Mesothelial cell of epicardium (in vitro differentiated cells): ENCODE results near the gene GMEB1. TPM values are rescaled to one million over a fixed set of nuclear protein-coding genes. Genes with fewer than 3 reads are reported as not detected.
"Not testable (repeated sequence)": the region's sequence is repeated elsewhere in the genome, so short reads cannot be mapped to it uniquely, and the experiment has no call there.

ENCODE experiments used
- DNase-seq, 2 experiments: peaks; one replicate each; pipeline ENCODE4 v3.0.0; 2021; ENCODE audit warnings: low spot score in 2 of 2; ENCODE audit not compliant: unreplicated experiment in 2 of 2
- H3K27ac Mint-ChIP-seq: 2 replicates; pipeline ENCODE4 v1.8.0; 2021; ENCODE audit warnings: mixed read lengths
- H3K27me3 Mint-ChIP-seq: 2 replicates; pipeline ENCODE4 v1.8.0; 2021; ENCODE audit warnings: low read depth, mixed read lengths
- H3K36me3 Mint-ChIP-seq: 2 replicates; pipeline ENCODE4 v1.8.0; 2021; ENCODE audit warnings: mixed read lengths
- H3K4me1 Mint-ChIP-seq: 2 replicates; pipeline ENCODE4 v1.8.0; 2021; ENCODE audit warnings: mixed read lengths
- H3K4me3 Mint-ChIP-seq: 2 replicates; pipeline ENCODE4 v1.8.0; 2021; ENCODE audit warnings: mild to moderate bottlenecking, moderate library complexity, mixed read lengths
- H3K9me3 Mint-ChIP-seq: 2 replicates; pipeline ENCODE4 v1.8.0; 2021; ENCODE audit warnings: mixed read lengths
- CTCF ChIP-seq: fragments of 200-600 bp; sonication (generic); IDR thresholded peaks from one replicate; pipeline ENCODE4 v1.5.0; 2021; ENCODE audit warnings: antibody characterized with exemption; ENCODE audit not compliant: unreplicated experiment
- total RNA-seq: library from RNA; stranded (reverse); gene quantifications from 3 replicates; pipeline ENCODE4 v1.2.1, GENCODE V29; 2021

Gene GMEB1
- total RNA-seq, 1 donor from 2014 or later: 18.6 TPM

GRCh38 chr1:28642847-28643635 lies 25.5 kb upstream of the GMEB1 start, which contains the start of gene TAF12:
TSS of gene TAF12 (minus strand) at chr1:28643067. CDS start at chr1:28622081, 20,986 bp downstream.
- no peaks in the 10 kb centered on the region for H3K27me3 Mint-ChIP-seq
- H3K36me3 Mint-ChIP-seq: no peaks in the 10 kb centered on the region
- H3K9me3 Mint-ChIP-seq: no peaks in the 10 kb centered on the region
- peak; percentile 87 to 88 for DNase-seq
- no peak for TF ChIP-seq CTCF
- peak within 1 kb of the TSS; percentile 98 for H3K27ac Mint-ChIP-seq
- peaks cover 28% of the 10 kb centered on the region for H3K4me1 Mint-ChIP-seq
- H3K4me3 Mint-ChIP-seq: peak within 1 kb of the TSS; percentile 99

DNA sequence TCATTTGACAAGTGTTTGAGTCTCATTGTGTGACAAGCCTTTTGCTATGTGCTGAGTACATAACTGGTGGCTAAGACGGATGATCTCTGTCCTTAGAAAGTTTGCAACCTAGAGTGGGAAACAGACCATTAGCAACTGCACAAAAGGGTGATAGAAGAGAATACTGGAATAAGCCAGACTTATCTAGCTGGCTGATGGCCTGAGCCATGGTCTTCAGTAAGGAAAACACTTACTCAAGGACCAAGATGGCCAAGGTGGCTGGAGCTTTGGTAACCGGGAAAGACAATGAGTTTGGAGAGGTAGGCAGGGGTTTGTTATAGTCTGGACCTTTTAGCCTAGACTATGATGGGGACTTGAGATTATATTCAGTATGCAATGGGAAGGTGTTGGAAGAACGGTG lies 24.1 kb upstream of the GMEB1 start:
- no peak for TF ChIP-seq CTCF
- H3K4me3 Mint-ChIP-seq: peak overlapping the region; percentile 99
- no peak for DNase-seq
- peaks cover 37% of the 10 kb centered on the region for H3K4me1 Mint-ChIP-seq
- H3K36me3 Mint-ChIP-seq: no peaks in the 10 kb centered on the region
- peak overlapping the region; percentile 98 for H3K27ac Mint-ChIP-seq
- H3K9me3 Mint-ChIP-seq: no peaks in the 10 kb centered on the region
- H3K27me3 Mint-ChIP-seq: no peaks in the 10 kb centered on the region

- not testable (repeated sequence) for H3K9me3 Mint-ChIP-seq, H3K27ac Mint-ChIP-seq, DNase-seq, H3K27me3 Mint-ChIP-seq, H3K36me3 Mint-ChIP-seq, H3K4me3 Mint-ChIP-seq
- peaks cover 37% of the 10 kb centered on the region for H3K4me1 Mint-ChIP-seq
These were observed 23.2 kb upstream of the GMEB1 start for GRCh38 chr1:28645406-28645805.

DNA sequence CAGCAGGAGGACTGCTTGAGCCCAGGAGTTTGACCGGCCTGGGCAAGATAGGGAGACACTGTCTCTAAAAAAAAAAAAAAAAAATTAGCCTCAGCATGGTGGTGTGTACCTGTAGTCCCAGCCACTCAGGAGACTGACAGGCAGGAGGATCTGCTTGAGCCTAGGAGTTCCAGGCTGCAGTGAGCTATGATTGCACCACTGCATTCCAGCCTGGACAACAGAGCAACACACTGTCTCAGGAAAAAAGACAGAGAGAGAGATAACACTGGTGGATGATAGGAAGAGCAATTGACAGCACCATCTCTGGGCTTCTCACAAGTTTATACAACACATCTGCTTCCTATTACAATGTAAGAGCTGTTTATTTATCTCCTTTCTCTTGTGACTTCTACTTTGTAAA lies 22.5 kb upstream of the GMEB1 start:
- Mint-ChIP-seq H3K4me1 (peaks cover 37% of the 10 kb centered on the region), H3K4me3 (no peak overlapping the region), H3K27me3 (no peaks in the 10 kb centered on the region), H3K27ac (peak overlapping the region; percentile 44), H3K9me3 (no peaks in the 10 kb centered on the region), H3K36me3 (no peaks in the 10 kb centered on the region)
- no peak for TF ChIP-seq CTCF
- DNase-seq: no peak

- Mint-ChIP-seq H3K4me3 (peak overlapping the region; percentile 72), H3K27me3 (no peaks in the 10 kb centered on the region), H3K9me3 (no peaks in the 10 kb centered on the region), H3K27ac (peak overlapping the region; percentile 100), H3K4me1 (peaks cover 31% of the 10 kb centered on the region), H3K36me3 (no peaks in the 10 kb centered on the region)
- peak; percentile 11 for TF ChIP-seq CTCF
- peak; percentile 74 to 85 for DNase-seq
These were observed 20.5 kb upstream of the GMEB1 start for GRCh38 chr1:28648008-28648473.

GRCh38 chr1:28648474-28649198 lies 19.9 kb upstream of the GMEB1 start, which contains the start of gene RNU11:
TSS of gene RNU11 (plus strand) at chr1:28648600.
- Mint-ChIP-seq H3K9me3 (no peaks in the 10 kb centered on the region), H3K4me3 (peak within 1 kb of the TSS; percentile 72), H3K27ac (peak within 1 kb of the TSS; percentile 100), H3K27me3 (no peaks in the 10 kb centered on the region), H3K4me1 (peaks cover 25% of the 10 kb centered on the region), H3K36me3 (no peaks in the 10 kb centered on the region)
- DNase-seq: peak; percentile 57 to 73
- TF ChIP-seq CTCF: no peak

- not testable (repeated sequence) for H3K27me3 Mint-ChIP-seq, DNase-seq, H3K4me1 Mint-ChIP-seq, H3K36me3 Mint-ChIP-seq, H3K4me3 Mint-ChIP-seq, H3K9me3 Mint-ChIP-seq, H3K27ac Mint-ChIP-seq
These were observed 15.5 kb upstream of the GMEB1 start for GRCh38 chr1:28653063-28653462.

DNA sequence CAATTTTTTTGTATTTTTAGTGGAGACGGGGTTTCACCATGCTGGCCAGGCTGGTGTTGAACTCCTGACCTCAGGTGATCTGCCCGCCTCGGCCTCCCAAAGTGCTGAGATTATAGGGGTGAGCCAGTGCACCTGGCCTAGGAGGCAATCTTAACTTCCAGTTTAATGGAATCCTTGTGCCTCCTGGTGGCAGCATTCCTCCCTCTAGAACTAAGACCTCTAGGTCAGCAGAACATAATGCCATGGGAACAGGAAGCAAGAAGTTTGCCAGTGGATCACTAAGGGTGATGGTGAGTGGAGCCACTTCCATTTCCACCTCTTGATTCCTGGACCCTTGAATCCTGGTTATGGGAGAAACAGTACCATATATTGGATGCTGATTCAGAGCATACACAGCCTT lies 14.7 kb upstream of the GMEB1 start:
- H3K4me1 Mint-ChIP-seq, H3K36me3 Mint-ChIP-seq, H3K27me3 Mint-ChIP-seq, H3K27ac Mint-ChIP-seq, H3K9me3 Mint-ChIP-seq, DNase-seq, H3K4me3 Mint-ChIP-seq: not testable (repeated sequence)
